ENCODE results near the gene HORMAD1. TPM values are rescaled to one million over a fixed set of nuclear protein-coding genes. Genes with fewer than 3 reads are reported as not detected.

HORMAD1 gene
- total RNA-seq, 1 experiment from 2014 or later = not detected

GRCh38 chr1:150696995-150697927, 23.4 kb downstream of the HORMAD1 start, which contains the start of gene GOLPH3L:
Gene GOLPH3L, minus strand, starts transcription at chr1:150697154. Its CDS starts 2,316 bp downstream, at chr1:150694838.
- ChIA-PET POLR2A (ENCODE audit: low non-redundant PET) (no interaction called here), CTCF (no interaction called here)
- TF ChIP-seq EZH2 (IDR thresholded peaks at IDR 0.05; ENCODE audit: borderline replicate concordance, low read depth, low read length, poor library complexity, severe bottlenecking) = no peak
- TF ChIP-seq CTCF (conservative IDR thresholded peaks at IDR 0.05; ENCODE audit: low read depth, low read length) = no peak
- peaks cover 19% of the 10 kb centered on the region for H3K36me3 ChIP-seq (ENCODE audit: insufficient read depth, low read length, poor library complexity, severe bottlenecking)
- BruUV-seq (replicated peaks) = no TSS peak
- peak; percentile 99 for DNase-seq (ENCODE audit: low spot score)
- H3K4me1 ChIP-seq (ENCODE audit: insufficient read depth, low read length, poor library complexity, severe bottlenecking) = peaks cover 12% of the 10 kb centered on the region
- no peak within 1 kb of the TSS for H3K27ac ChIP-seq (ENCODE audit: low read depth, low read length, poor library complexity, severe bottlenecking)
- H3K9me3 ChIP-seq (ENCODE audit: low read depth, low read length, poor library complexity, severe bottlenecking) = no peaks in the 10 kb centered on the region
- peak within 1 kb of the TSS; percentile 67 for H3K4me3 ChIP-seq (ENCODE audit: low read depth, low read length, poor library complexity, severe bottlenecking)
- intact Hi-C loops (cut with micrococcal nuclease; ENCODE audit: unreplicated experiment) = loop anchor here (2.0 kb wide), 1 partner anchor 68 kb away; the partner anchor contains the start of gene ENSA
- H3K27me3 ChIP-seq (replicated peaks; ENCODE audit: insufficient read depth, low read depth, low read length, poor library complexity) = no peaks in the 10 kb centered on the region

GRCh38 chr1:150696590-150696989, 24.1 kb downstream of the HORMAD1 start:
- intact Hi-C loops (cut with micrococcal nuclease; ENCODE audit: unreplicated experiment) = loop anchor here (2.0 kb wide), 1 partner anchor 68 kb away; the partner anchor contains the start of gene ENSA

GRCh38 chr1:150696162-150696561, 24.5 kb downstream of the HORMAD1 start:
- Histone ChIP-seq H3K27me3 (replicated peaks; ENCODE audit: insufficient read depth, low read depth, low read length, poor library complexity) (no peaks in the 10 kb centered on the region), H3K27ac (ENCODE audit: low read depth, low read length, poor library complexity, severe bottlenecking) (no peak overlapping the region), H3K4me1 (ENCODE audit: insufficient read depth, low read length, poor library complexity, severe bottlenecking) (peaks cover 12% of the 10 kb centered on the region), H3K4me3 (ENCODE audit: low read depth, low read length, poor library complexity, severe bottlenecking) (peak overlapping the region; percentile 67), H3K36me3 (ENCODE audit: insufficient read depth, low read length, poor library complexity, severe bottlenecking) (peaks cover 28% of the 10 kb centered on the region), H3K9me3 (ENCODE audit: low read depth, low read length, poor library complexity, severe bottlenecking) (no peaks in the 10 kb centered on the region)
- ChIA-PET POLR2A (ENCODE audit: low non-redundant PET) (interaction anchor here (0.8 kb wide), 1 partner anchor 45 kb away, joined by 3 read pairs; no protein-coding TSS in a partner anchor), CTCF (no interaction called here)
- no peak for TF ChIP-seq EZH2 (IDR thresholded peaks at IDR 0.05; ENCODE audit: borderline replicate concordance, low read depth, low read length, poor library complexity, severe bottlenecking)
- no peak for TF ChIP-seq CTCF (conservative IDR thresholded peaks at IDR 0.05; ENCODE audit: low read depth, low read length)
- DNase-seq (ENCODE audit: low spot score) = no peak
- BruUV-seq (replicated peaks) = TSS peak; percentile 55
- intact Hi-C loops (cut with micrococcal nuclease; ENCODE audit: unreplicated experiment) = loop anchor here (2.0 kb wide), 1 partner anchor 67 kb away; the partner anchor contains the start of gene ENSA

More at GRCh38 chr1:150696590-150696989, 24.1 kb downstream of the HORMAD1 start:
- no peak overlapping the region for H3K27ac ChIP-seq (ENCODE audit: low read depth, low read length, poor library complexity, severe bottlenecking)
- BruUV-seq (replicated peaks) = no TSS peak
- DNase-seq (ENCODE audit: low spot score) = peak; percentile 22
- no peaks in the 10 kb centered on the region for H3K27me3 ChIP-seq (replicated peaks; ENCODE audit: insufficient read depth, low read depth, low read length, poor library complexity)
- H3K4me1 ChIP-seq (ENCODE audit: insufficient read depth, low read length, poor library complexity, severe bottlenecking) = peaks cover 12% of the 10 kb centered on the region
- H3K36me3 ChIP-seq (ENCODE audit: insufficient read depth, low read length, poor library complexity, severe bottlenecking) = peaks cover 26% of the 10 kb centered on the region
- H3K9me3 ChIP-seq (ENCODE audit: low read depth, low read length, poor library complexity, severe bottlenecking) = no peaks in the 10 kb centered on the region
- ChIA-PET CTCF (no interaction called here), POLR2A (ENCODE audit: low non-redundant PET) (interaction anchor here (0.8 kb wide), 1 partner anchor 45 kb away, joined by 3 read pairs; no protein-coding TSS in a partner anchor)
- TF ChIP-seq CTCF (conservative IDR thresholded peaks at IDR 0.05; ENCODE audit: low read depth, low read length) (no peak), EZH2 (IDR thresholded peaks at IDR 0.05; ENCODE audit: borderline replicate concordance, low read depth, low read length, poor library complexity, severe bottlenecking) (no peak)
- peak overlapping the region; percentile 67 for H3K4me3 ChIP-seq (ENCODE audit: low read depth, low read length, poor library complexity, severe bottlenecking)
